Measurements from ENCODE around the gene CLMN. TPM values are rescaled to one million over a fixed set of nuclear protein-coding genes. Genes with fewer than 3 reads are reported as not detected.

CLMN gene
- total and polyA plus RNA-seq, 10 of the 15 experiments (the other 5 are each of a cell fraction or from before 2014, with no cell fraction given), result 7.8 to 49.3 (median 18.5) TPM

GRCh38 chr14:95215094-95215725 lies 104.5 kb downstream of the CLMN start (continued):
- no peak for TF ChIP-seq MLLT1 (IDR thresholded peaks at IDR 0.05)
- no peak for TF ChIP-seq GABPA (IDR thresholded peaks at IDR 0.05; ENCODE audit: low read depth)
- TF ChIP-seq ZNF274 (IDR thresholded peaks at IDR 0.05; ENCODE audit: insufficient read depth, insufficient read length), result no peak
- TF ChIP-seq KDM1A (IDR thresholded peaks at IDR 0.05; ENCODE audit: borderline replicate concordance), result no peak
- TF ChIP-seq DPF2 (IDR thresholded peaks at IDR 0.05), result peak; percentile 40; the same call in 1 of the 2 replicates
- no peak for TF ChIP-seq HSF1 (IDR thresholded peaks at IDR 0.05; ENCODE audit: low read depth, low read length)
- no peak for TF ChIP-seq SUZ12 (IDR thresholded peaks at IDR 0.05; ENCODE audit: unreplicated experiment)
- peak; percentile 38; the same call in 1 of the 2 replicates for TF ChIP-seq NFIC (IDR thresholded peaks at IDR 0.05; ENCODE audit: low read depth, low read length)
- no peak for TF ChIP-seq CREB1 (IDR thresholded peaks at IDR 0.05; ENCODE audit: low read depth)
- no peak for TF ChIP-seq MTA3 (IDR thresholded peaks at IDR 0.05; ENCODE audit: borderline replicate concordance, low read length)
- no peak for TF ChIP-seq POU2F2 (IDR thresholded peaks at IDR 0.05; ENCODE audit: borderline replicate concordance, low read depth, low read length)
- TF ChIP-seq EP300 (IDR thresholded peaks at IDR 0.05; ENCODE audit: borderline replicate concordance in 1 of 2, control insufficient read depth in 1 of 2, low read depth in 2 of 2, low read length in 2 of 2), result peak in 1 of 2 experiments; percentile 51; a peak in 1 of 4 replicates
- no peak for TF ChIP-seq SMC3 (IDR thresholded peaks at IDR 0.05; ENCODE audit: borderline replicate concordance, low read length)
- TF ChIP-seq HDAC2 (IDR thresholded peaks at IDR 0.05), result no peak
- TF ChIP-seq, protein P1, sequence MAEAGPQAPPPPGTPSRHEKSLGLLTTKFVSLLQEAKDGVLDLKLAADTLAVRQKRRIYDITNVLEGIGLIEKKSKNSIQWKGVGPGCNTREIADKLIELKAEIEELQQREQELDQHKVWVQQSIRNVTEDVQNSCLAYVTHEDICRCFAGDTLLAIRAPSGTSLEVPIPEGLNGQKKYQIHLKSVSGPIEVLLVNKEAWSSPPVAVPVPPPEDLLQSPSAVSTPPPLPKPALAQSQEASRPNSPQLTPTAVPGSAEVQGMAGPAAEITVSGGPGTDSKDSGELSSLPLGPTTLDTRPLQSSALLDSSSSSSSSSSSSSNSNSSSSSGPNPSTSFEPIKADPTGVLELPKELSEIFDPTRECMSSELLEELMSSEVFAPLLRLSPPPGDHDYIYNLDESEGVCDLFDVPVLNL (IDR thresholded peaks at IDR 0.05; ENCODE audit: low read depth, low read length), result no peak
- no peak for TF ChIP-seq NFYB (IDR thresholded peaks at IDR 0.05; ENCODE audit: insufficient read depth, low read depth, low read length)
- TF ChIP-seq, protein P2, sequence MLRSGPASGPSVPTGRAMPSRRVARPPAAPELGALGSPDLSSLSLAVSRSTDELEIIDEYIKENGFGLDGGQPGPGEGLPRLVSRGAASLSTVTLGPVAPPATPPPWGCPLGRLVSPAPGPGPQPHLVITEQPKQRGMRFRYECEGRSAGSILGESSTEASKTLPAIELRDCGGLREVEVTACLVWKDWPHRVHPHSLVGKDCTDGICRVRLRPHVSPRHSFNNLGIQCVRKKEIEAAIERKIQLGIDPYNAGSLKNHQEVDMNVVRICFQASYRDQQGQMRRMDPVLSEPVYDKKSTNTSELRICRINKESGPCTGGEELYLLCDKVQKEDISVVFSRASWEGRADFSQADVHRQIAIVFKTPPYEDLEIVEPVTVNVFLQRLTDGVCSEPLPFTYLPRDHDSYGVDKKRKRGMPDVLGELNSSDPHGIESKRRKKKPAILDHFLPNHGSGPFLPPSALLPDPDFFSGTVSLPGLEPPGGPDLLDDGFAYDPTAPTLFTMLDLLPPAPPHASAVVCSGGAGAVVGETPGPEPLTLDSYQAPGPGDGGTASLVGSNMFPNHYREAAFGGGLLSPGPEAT (IDR thresholded peaks at IDR 0.05; ENCODE audit: low read depth), result peak; percentile 46; the same call in 1 of the 2 replicates
- TF ChIP-seq SUPT20H (IDR thresholded peaks at IDR 0.05; ENCODE audit: borderline replicate concordance, control insufficient read depth, low read depth, low read length), result no peak
- TF ChIP-seq ETV6 (conservative IDR thresholded peaks at IDR 0.05 in 1 of 2, IDR thresholded peaks at IDR 0.05 in 1 of 2; ENCODE audit: borderline replicate concordance in 1 of 2, low read depth in 1 of 2), result no peak
- TF ChIP-seq SMARCA5 (IDR thresholded peaks at IDR 0.05), result no peak
- no peak for TF ChIP-seq TCF12 (IDR thresholded peaks at IDR 0.05; ENCODE audit: low read depth, low read length)
- no peak for TF ChIP-seq NR2C1 (IDR thresholded peaks at IDR 0.05)
- no peak for TF ChIP-seq MXI1 (IDR thresholded peaks at IDR 0.05; ENCODE audit: low read depth, low read length)
- TF ChIP-seq KAT2A (conservative IDR thresholded peaks at IDR 0.05; ENCODE audit: control insufficient read depth, low read depth, low read length), result no peak
- 0 out of 2 replicates have a peak, but pooled peaks have one; percentile 24 for TF ChIP-seq CREM (IDR thresholded peaks at IDR 0.05; ENCODE audit: low read depth)
- TF ChIP-seq RAD51 (IDR thresholded peaks at IDR 0.05), result no peak

Measured in GM12878 (cell line).